ENCODE results near the gene FH. TPM values are rescaled to one million over a fixed set of nuclear protein-coding genes. Genes with fewer than 3 reads are reported as not detected.
A peak's percentile ranks its signal among the peaks of the same experiment; 100 is the strongest.

The FH gene
- total and polyA plus RNA-seq, 2 donors (not counting 3 experiments of a cell fraction or from before 2014, with no cell fraction given), result 41.9 to 96.6 TPM

- no peak for FAIRE-seq
- peak; percentile 44 for DNase-seq (ENCODE audit: low read depth, low spot score)
- dilution Hi-C loops (cut with MboI; ENCODE audit: extremely low pct_ligation_motif_present, low sequenced_read_pairs), result no loop called here
These were observed 34.0 kb downstream of the FH start for GRCh38 chr1:241485554-241485992.

More at GRCh38 chr1:241485554-241485992, 34.0 kb downstream of the FH start:
- Histone ChIP-seq H3K4me2 (ENCODE audit: insufficient read depth, low read length) (no peak overlapping the region), H3K4me3 (replicated peaks in 1 of 3; ENCODE audit: insufficient read depth in 1 of 3, low read depth in 1 of 3, low read length in 3 of 3) (no peak overlapping the region), H3K9ac (replicated peaks; ENCODE audit: extremely low read depth, insufficient read depth, low read length) (no peak overlapping the region), H3K36me3 (ENCODE audit: control insufficient read depth in 2 of 2, extremely low read depth in 1 of 2, insufficient read depth in 2 of 2, low read length in 2 of 2) (no peaks in the 10 kb centered on the region), H3K79me2 (ENCODE audit: control insufficient read depth, insufficient read depth, low read length) (no peaks in the 10 kb centered on the region), H3K27me3 (ENCODE audit: control insufficient read depth in 2 of 2, insufficient read depth in 2 of 2, low read length in 2 of 2) (no peaks in the 10 kb centered on the region), H3K9me1 (replicated peaks; ENCODE audit: control insufficient read depth, extremely low read depth, insufficient read depth, low read length) (no peaks in the 10 kb centered on the region), H3K9me3 (replicated peaks; ENCODE audit: control insufficient read depth, insufficient read depth, low read length) (no peaks in the 10 kb centered on the region), H2AFZ (ENCODE audit: low read depth, low read length) (no peak overlapping the region), H3K27ac (ENCODE audit: insufficient read depth, low read depth, low read length) (no peak overlapping the region), H3K4me1 (ENCODE audit: control insufficient read depth, extremely low read depth, insufficient read depth, low read length) (peaks cover 40% of the 10 kb centered on the region), H4K20me1 (replicated peaks; ENCODE audit: control insufficient read depth, extremely low read depth, insufficient read depth, low read length) (no peaks in the 10 kb centered on the region)
- TF ChIP-seq CTCF (IDR thresholded peaks at IDR 0.05; ENCODE audit: extremely low read depth in 1 of 2, insufficient read depth in 1 of 2, low read depth in 1 of 2, low read length in 2 of 2) (peak; percentile 49 to 53), POLR2AphosphoS5 (IDR thresholded peaks at IDR 0.05; ENCODE audit: insufficient read depth, low read depth, low read length) (no peak)
- ChIA-PET CTCF (interaction anchor here (0.6 to 2.0 kb wide), 46 partner anchors 9 to 1295 kb away, joined by 3 to 56 read pairs (median 5); partner anchors contain the start of genes FH and RGS7), POLR2A (no interaction called here)
- BruUV-seq (replicated peaks), result no TSS peak
- intact Hi-C loops (cut with micrococcal nuclease), result loop anchor here (1.0 to 10.0 kb wide), 5 partner anchors 61 to 1451 kb away; partner anchors contain the start of gene RGS7
